ENCODE data around the gene KPNA3. TPM values are rescaled to one million over a fixed set of nuclear protein-coding genes. Genes with fewer than 3 reads are reported as not detected.

KPNA3 gene
- total and polyA plus RNA-seq, 7 donors: 15.6 to 64.3 (median 41.5) TPM

DNA sequence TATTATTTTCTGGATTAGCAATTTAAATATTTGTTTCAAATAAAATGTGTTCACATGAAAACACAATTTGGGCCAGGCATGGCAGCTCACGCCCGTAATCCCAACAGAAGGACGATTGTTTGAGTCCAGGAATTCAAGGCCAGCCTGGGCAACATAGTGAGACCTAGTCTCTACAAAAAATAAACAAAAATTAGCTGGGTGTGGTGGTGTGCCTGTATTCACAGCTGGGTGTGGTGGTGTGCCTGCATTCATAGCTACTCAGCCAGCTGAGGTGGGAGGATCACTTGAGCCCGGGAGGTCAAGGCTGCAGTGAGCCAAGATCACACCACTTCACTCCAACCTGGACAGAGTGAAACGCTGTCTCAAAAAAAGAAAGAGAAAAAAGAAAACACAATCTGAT, 46.4 kb downstream of the KPNA3 start:
- Histone ChIP-seq H3K9me3 (no peaks in the 10 kb centered on the region), H3K4me1 (no peaks in the 10 kb centered on the region), H3K27me3 (no peaks in the 10 kb centered on the region), H3K36me3 (peaks cover 0 to 30% (median 11%) of the 10 kb centered on the region in 4 donors), H3K4me3 (no peak overlapping the region), H3K27ac (no peak overlapping the region)
- 22 to 73% methylated on average over 5 of the region's 5 CpGs for WGBS, 2 donors
- TF ChIP-seq POLR2AphosphoS5 (IDR thresholded peaks at IDR 0.05) (no peak), EP300 (IDR thresholded peaks at IDR 0.05) (no peak), POLR2A (IDR thresholded peaks at IDR 0.05) (no peak)
- TF ChIP-seq, protein P1, sequence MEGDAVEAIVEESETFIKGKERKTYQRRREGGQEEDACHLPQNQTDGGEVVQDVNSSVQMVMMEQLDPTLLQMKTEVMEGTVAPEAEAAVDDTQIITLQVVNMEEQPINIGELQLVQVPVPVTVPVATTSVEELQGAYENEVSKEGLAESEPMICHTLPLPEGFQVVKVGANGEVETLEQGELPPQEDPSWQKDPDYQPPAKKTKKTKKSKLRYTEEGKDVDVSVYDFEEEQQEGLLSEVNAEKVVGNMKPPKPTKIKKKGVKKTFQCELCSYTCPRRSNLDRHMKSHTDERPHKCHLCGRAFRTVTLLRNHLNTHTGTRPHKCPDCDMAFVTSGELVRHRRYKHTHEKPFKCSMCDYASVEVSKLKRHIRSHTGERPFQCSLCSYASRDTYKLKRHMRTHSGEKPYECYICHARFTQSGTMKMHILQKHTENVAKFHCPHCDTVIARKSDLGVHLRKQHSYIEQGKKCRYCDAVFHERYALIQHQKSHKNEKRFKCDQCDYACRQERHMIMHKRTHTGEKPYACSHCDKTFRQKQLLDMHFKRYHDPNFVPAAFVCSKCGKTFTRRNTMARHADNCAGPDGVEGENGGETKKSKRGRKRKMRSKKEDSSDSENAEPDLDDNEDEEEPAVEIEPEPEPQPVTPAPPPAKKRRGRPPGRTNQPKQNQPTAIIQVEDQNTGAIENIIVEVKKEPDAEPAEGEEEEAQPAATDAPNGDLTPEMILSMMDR (IDR thresholded peaks at IDR 0.05): no peak
- intact Hi-C loops (cut with DNase I): no loop called here
- DNase-seq: no peak

DNA sequence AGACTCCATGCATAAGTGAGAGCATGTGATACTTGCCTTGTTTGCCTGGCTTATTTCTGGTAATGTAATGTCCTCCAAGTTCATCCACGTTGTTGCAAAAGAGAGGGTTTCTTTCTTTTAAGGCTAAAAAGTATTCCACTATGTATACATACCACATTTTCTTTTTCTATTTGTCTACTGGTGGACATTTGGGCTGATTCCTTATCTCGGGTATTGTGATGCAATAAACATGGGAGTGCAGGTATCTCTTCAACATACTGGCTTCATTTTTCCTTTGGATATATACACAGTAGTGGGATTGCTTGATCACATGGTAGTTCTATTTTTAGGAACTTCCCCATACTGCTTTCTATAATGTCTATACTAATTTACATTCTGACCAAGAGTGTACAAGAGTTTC, 51.6 kb downstream of the KPNA3 start:
- no peaks in the 10 kb centered on the region for H3K9me3 ChIP-seq
- H3K27ac ChIP-seq: no peak overlapping the region
- no peaks in the 10 kb centered on the region for H3K27me3 ChIP-seq
- no peaks in the 10 kb centered on the region for H3K4me1 ChIP-seq
- peaks cover 0 to 28% (median 11%) of the 10 kb centered on the region in 4 donors for H3K36me3 ChIP-seq
- WGBS, 2 donors: 55 to 83% methylated on average over 2 of the region's 2 CpGs
- no peak overlapping the region for H3K4me3 ChIP-seq
- no peak for DNase-seq
- intact Hi-C loops (cut with DNase I): no loop called here
- no peak for TF ChIP-seq EP300 (IDR thresholded peaks at IDR 0.05)
- TF ChIP-seq POLR2AphosphoS5 (IDR thresholded peaks at IDR 0.05): no peak
- TF ChIP-seq, protein P1 (IDR thresholded peaks at IDR 0.05): no peak
- TF ChIP-seq POLR2A (IDR thresholded peaks at IDR 0.05): no peak

DNA sequence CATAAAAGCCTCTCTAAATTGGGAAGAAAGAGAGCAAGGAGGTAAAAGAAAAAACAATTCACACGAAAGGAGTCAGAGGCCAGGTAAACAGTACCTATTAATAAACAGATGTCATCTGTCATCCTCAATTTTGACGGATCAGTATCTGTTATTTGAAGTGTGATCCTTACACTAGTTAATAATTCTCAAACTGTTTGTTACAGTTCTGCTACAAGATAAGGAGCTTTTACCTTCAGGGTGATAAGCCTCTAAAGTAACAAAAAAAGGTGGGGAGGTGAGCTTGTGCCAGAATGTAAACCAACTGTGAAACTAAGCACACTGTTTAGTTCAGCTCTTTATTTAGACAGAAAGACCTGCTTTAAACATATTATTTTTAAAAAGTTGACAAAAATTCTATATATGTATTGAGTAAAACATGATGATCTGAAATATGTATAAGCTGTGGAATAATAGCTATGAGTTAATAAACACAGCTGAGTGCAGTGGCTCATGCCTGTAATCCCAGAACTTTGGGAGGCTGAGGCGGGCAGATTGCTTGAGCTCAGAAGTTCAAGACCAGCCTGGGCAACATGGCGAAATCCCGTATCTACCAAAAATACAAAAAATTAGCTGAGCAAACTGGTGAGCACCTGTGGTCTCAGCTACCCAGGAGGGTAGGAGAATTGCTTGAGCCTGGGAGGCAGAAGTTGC, 52.8 kb downstream of the KPNA3 start:
- DNase-seq: no peak
- WGBS, 2 donors: 27 to 77% methylated on average over 5 of the region's 5 CpGs
- H3K27ac ChIP-seq: no peak overlapping the region
- no peaks in the 10 kb centered on the region for H3K27me3 ChIP-seq
- H3K9me3 ChIP-seq: no peaks in the 10 kb centered on the region
- H3K36me3 ChIP-seq: peaks cover 0 to 16% (median 2%) of the 10 kb centered on the region in 4 donors
- H3K4me1 ChIP-seq: no peaks in the 10 kb centered on the region
- no peak for TF ChIP-seq EP300 (IDR thresholded peaks at IDR 0.05)
- TF ChIP-seq, protein P1 (IDR thresholded peaks at IDR 0.05): no peak
- TF ChIP-seq POLR2A (IDR thresholded peaks at IDR 0.05): no peak
- TF ChIP-seq POLR2AphosphoS5 (IDR thresholded peaks at IDR 0.05): no peak
- intact Hi-C loops (cut with DNase I): no loop called here
- H3K4me3 ChIP-seq: no peak overlapping the region

DNA sequence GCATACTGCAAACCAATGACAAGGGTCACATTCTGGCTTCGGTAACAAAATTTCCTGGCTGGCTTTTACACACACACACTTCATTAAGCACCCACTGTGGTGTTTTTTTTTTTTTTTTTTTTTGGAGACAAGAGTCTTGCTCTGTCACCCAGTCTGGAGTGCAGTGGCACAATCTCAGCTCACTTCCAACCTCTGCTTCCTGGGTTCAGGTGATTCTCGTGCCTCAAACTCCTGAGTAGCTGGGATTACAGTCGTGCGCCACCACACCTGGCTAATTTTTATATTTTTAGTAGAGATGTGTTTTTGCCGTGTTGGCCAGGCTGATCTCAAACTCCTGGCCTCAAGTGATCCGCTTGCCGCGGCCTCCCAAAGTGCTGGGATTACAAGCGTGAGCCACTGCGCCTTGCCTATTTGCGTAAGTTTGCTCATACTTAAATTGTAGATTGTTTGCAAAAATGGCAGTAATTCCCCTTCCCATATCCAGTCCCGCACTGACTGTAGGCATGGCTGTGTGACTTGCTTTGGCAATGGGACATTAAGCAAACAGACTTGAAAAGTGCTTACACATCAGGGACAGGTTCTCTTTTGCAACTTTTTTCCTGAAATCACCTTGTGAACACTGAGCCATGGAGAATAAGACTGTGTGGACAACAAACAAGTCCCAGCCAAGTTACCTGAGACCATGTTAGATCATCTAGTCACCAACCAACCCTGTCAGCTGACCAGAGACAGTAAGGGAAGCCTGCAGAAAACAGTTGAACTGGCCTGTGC, 59.1 kb downstream of the KPNA3 start:
- no peak for TF ChIP-seq POLR2AphosphoS5 (IDR thresholded peaks at IDR 0.05)
- no peak for TF ChIP-seq POLR2A (IDR thresholded peaks at IDR 0.05)
- no peak for TF ChIP-seq EP300 (IDR thresholded peaks at IDR 0.05)
- TF ChIP-seq, protein P1 (IDR thresholded peaks at IDR 0.05): no peak
- intact Hi-C loops (cut with DNase I): no loop called here
- whole genome bisulfite sequencing, 2 donors: 93 to 96% methylated on average over 12 of the region's 12 CpGs
- Histone ChIP-seq H3K27me3 (no peaks in the 10 kb centered on the region), H3K27ac (no peak overlapping the region), H3K9me3 (no peaks in the 10 kb centered on the region), H3K36me3 (peaks cover 0 to 20% (median 2%) of the 10 kb centered on the region in 4 donors), H3K4me1 (no peaks in the 10 kb centered on the region), H3K4me3 (no peak overlapping the region)
- no peak for DNase-seq
